H9 (cell line): ENCODE data around the gene GPHN. TPM values are rescaled to one million over a fixed set of nuclear protein-coding genes. Genes with fewer than 3 reads are reported as not detected.
"Not testable (repeated sequence)": the region's sequence is repeated elsewhere in the genome, so short reads cannot be mapped to it uniquely, and the experiment has no call there.

Experiments
- DNase-seq: peaks from one replicate; pipeline ENCODE4 v3.0.0-alpha.2; 2017
- H2AFZ ChIP-seq: one replicate; pipeline ENCODE4 v1.6.1; 2013; ENCODE audit warnings: mild to moderate bottlenecking, low read length, control low read depth, moderate library complexity
- H2AK5ac ChIP-seq: 2 replicates; pipeline ENCODE4 v1.6.1; 2013; ENCODE audit warnings: low read length, control low read depth, mixed read lengths; ENCODE audit not compliant: insufficient read length
- H2BK120ac ChIP-seq: one replicate; pipeline ENCODE4 v1.6.1; 2013; ENCODE audit warnings: low read depth, mild to moderate bottlenecking, low read length, control low read depth, inconsistent platforms; ENCODE audit not compliant: poor library complexity, severe bottlenecking
- H2BK12ac ChIP-seq: 2 replicates; pipeline ENCODE4 v1.6.1; 2013; ENCODE audit warnings: low read length, control low read depth, mixed read lengths, low read depth; ENCODE audit not compliant: insufficient read length
- H2BK15ac ChIP-seq: 2 replicates; pipeline ENCODE4 v1.6.1; 2013; ENCODE audit warnings: low read depth, low read length, control low read depth
- H2BK20ac ChIP-seq: one replicate; pipeline ENCODE4 v1.6.1; 2013; ENCODE audit warnings: low read depth, mild to moderate bottlenecking, low read length, control low read depth, inconsistent platforms; ENCODE audit not compliant: poor library complexity, severe bottlenecking
- H2BK5ac ChIP-seq: 2 replicates; pipeline ENCODE4 v1.6.1; 2013; ENCODE audit warnings: low read length, control low read depth, mixed read lengths; ENCODE audit not compliant: insufficient read length
- H3K14ac ChIP-seq: 2 replicates; pipeline ENCODE4 v1.6.1; 2013; ENCODE audit warnings: low read length, control low read depth; ENCODE audit not compliant: insufficient read depth
- H3K18ac ChIP-seq: 2 replicates; pipeline ENCODE4 v1.6.1; 2013; ENCODE audit warnings: low read depth, mild to moderate bottlenecking, mixed read lengths, low read length, control low read depth; ENCODE audit not compliant: insufficient read length
- H3K23ac ChIP-seq: 2 replicates; pipeline ENCODE4 v1.6.1; 2013; ENCODE audit warnings: low read length, control low read depth, mixed read lengths, low read depth; ENCODE audit not compliant: insufficient read length
- H3K23me2 ChIP-seq: 2 replicates; pipeline ENCODE4 v1.6.1; 2013; ENCODE audit warnings: low read depth, mild to moderate bottlenecking, mixed read lengths, low read length, control low read depth; ENCODE audit not compliant: insufficient read length, poor library complexity, severe bottlenecking
- H3K27ac ChIP-seq: 2 replicates; pipeline ENCODE4 v1.5.1; 2013; ENCODE audit warnings: low read length, control low read depth, mixed read lengths, low read depth; ENCODE audit not compliant: insufficient read length
- H3K27me3 ChIP-seq: 2 replicates; pipeline ENCODE4 v1.6.1; 2013; ENCODE audit warnings: low read length, control low read depth, inconsistent platforms; ENCODE audit not compliant: insufficient read depth
- H3K4ac ChIP-seq: 2 replicates; pipeline ENCODE4 v1.6.1; 2013; ENCODE audit warnings: low read depth, mild to moderate bottlenecking, control low read depth, inconsistent platforms, low read length, moderate library complexity
- H3K4me1 ChIP-seq: 2 replicates; pipeline ENCODE4 v1.6.1; 2013; ENCODE audit warnings: low read length, control low read depth, inconsistent platforms; ENCODE audit not compliant: insufficient read depth
- H3K4me2 ChIP-seq: 2 replicates; pipeline ENCODE4 v1.6.1; 2013; ENCODE audit warnings: low read length, control low read depth, mixed read lengths; ENCODE audit not compliant: insufficient read length, insufficient read depth
- H3K56ac ChIP-seq: 2 replicates; pipeline ENCODE4 v1.6.1; 2013; ENCODE audit warnings: low read depth, mild to moderate bottlenecking, mixed read lengths, low read length, control low read depth; ENCODE audit not compliant: insufficient read length
- H3K79me1 ChIP-seq: 2 replicates; pipeline ENCODE4 v1.6.1; 2013; ENCODE audit warnings: low read depth, mild to moderate bottlenecking, moderate library complexity, low read length, control low read depth, inconsistent platforms; ENCODE audit not compliant: insufficient read depth, poor library complexity, severe bottlenecking
- H3K79me2 ChIP-seq: 2 replicates; pipeline ENCODE4 v1.6.1; 2013; ENCODE audit warnings: low read length, control low read depth, inconsistent platforms; ENCODE audit not compliant: insufficient read depth
- H3K9ac ChIP-seq: 2 replicates; pipeline ENCODE4 v1.6.1; 2013; ENCODE audit warnings: low read length, control low read depth, mixed read lengths; ENCODE audit not compliant: insufficient read length; ENCODE audit errors: extremely low read depth
- H3K9me3 ChIP-seq: one replicate; pipeline ENCODE4 v1.6.1; 2013; ENCODE audit warnings: low read depth, low read length, inconsistent platforms; ENCODE audit not compliant: control insufficient read depth
- H3T11ph ChIP-seq: one replicate; pipeline ENCODE4 v1.6.1; 2013; ENCODE audit warnings: mild to moderate bottlenecking, low read length, control low read depth, inconsistent platforms
- H4K20me1 ChIP-seq: one replicate; pipeline ENCODE4 v1.6.1; 2013; ENCODE audit not compliant: control insufficient read depth, insufficient read length, insufficient read depth
- H4K5ac ChIP-seq: 2 replicates; pipeline ENCODE4 v1.6.1; 2013; ENCODE audit warnings: low read depth, mild to moderate bottlenecking, mixed read lengths, low read length, control low read depth; ENCODE audit not compliant: insufficient read length
- H4K8ac ChIP-seq: replicated peaks from 2 replicates; pipeline ENCODE4 v1.6.1; 2013; ENCODE audit warnings: low read length, control low read depth, mixed read lengths, low read depth; ENCODE audit not compliant: insufficient read length
- H4K91ac ChIP-seq: 2 replicates; pipeline ENCODE4 v1.6.1; 2013; ENCODE audit warnings: low read depth, mild to moderate bottlenecking, moderate library complexity, mixed read lengths, low read length, control low read depth; ENCODE audit not compliant: insufficient read length
- H3K27ac Mint-ChIP-seq, 3 experiments: 2 replicates in 2 of 3; 3 replicates in 1 of 3; pipeline ENCODE4 v1.8.0; 2020 to 2021; ENCODE audit warnings: mixed read lengths in 3 of 3, mild to moderate bottlenecking in 1 of 3, moderate library complexity in 1 of 3
- H3K27me3 Mint-ChIP-seq: 2 replicates; pipeline ENCODE4 v1.8.0; 2021; ENCODE audit warnings: low read depth, mild to moderate bottlenecking, moderate library complexity, mixed read lengths
- H3K36me3 Mint-ChIP-seq, 3 experiments: 2 replicates in 2 of 3; 3 replicates in 1 of 3; pipeline ENCODE4 v1.8.0; 2020 to 2021; ENCODE audit warnings: low read depth in 3 of 3, mixed read lengths in 3 of 3; ENCODE audit not compliant: insufficient read depth in 1 of 3
- H3K4me1 Mint-ChIP-seq, 2 experiments: 2 replicates each; pipeline ENCODE4 v1.8.0; 2020; ENCODE audit warnings: mixed read lengths in 2 of 2
- H3K4me3 Mint-ChIP-seq, 2 experiments: 2 replicates in 1 of 2; 3 replicates in 1 of 2; pipeline ENCODE4 v1.8.0; 2020 to 2021; ENCODE audit warnings: mild to moderate bottlenecking in 2 of 2, mixed read lengths in 2 of 2, moderate library complexity in 1 of 2
- H3K9me3 Mint-ChIP-seq, 2 experiments: 2 replicates in 1 of 2; 3 replicates in 1 of 2; pipeline ENCODE4 v1.8.0; 2020; ENCODE audit warnings: mild to moderate bottlenecking in 2 of 2, mixed read lengths in 2 of 2, moderate library complexity in 1 of 2
- WGBS: extraction: QIAGEN DNeasy Blood & Tissue Kit; methylation state at CpG from one replicate; pipeline ENCODE4 v1.1.7; 2013; ENCODE audit warnings: missing lambda C conversion rate, low lambda C conversion rate, mixed read lengths; ENCODE audit not compliant: insufficient read length; ENCODE audit errors: extremely low coverage; 5-methylcytosine and 5-hydroxymethylcytosine counted together
- total RNA-seq: library from RNA; stranded (reverse); gene quantifications from 2 replicates; pipeline ENCODE4 v1.2.1, GENCODE V29; 2021

GPHN gene
- total RNA-seq, 1 experiment from 2014 or later, result 16.1 TPM

DNA sequence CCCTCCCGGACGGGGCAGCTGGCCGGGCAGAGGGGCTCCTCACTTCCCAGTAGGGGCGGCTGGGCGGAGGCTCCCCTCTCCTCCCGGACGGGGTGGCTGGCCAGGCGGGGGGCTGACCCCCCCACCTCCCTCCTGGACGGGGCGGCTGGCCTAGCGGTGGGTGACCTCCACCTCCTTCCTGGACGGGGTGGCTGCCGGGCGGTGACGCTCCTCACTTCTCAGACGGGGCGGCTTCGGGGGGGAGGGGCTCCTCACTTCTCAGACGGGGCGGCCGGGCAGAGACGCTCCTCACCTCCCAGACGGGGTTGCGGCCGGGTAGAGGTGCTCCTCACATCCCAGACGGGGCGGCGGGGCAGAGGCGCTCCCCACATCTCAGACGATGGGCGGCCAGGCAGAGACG lies 37.8 kb downstream of the GPHN start:
- H3K27ac Mint-ChIP-seq, H3K4me1 ChIP-seq, H3K23ac ChIP-seq, H2AK5ac ChIP-seq, H2AFZ ChIP-seq, H4K20me1 ChIP-seq, H2BK12ac ChIP-seq, H3K18ac ChIP-seq, H3K27ac ChIP-seq, H4K8ac ChIP-seq, H4K91ac ChIP-seq, H3K14ac ChIP-seq, H3K4me1 Mint-ChIP-seq, H3K23me2 ChIP-seq, H3K9me3 ChIP-seq, H3K79me2 ChIP-seq, DNase-seq, H3K79me1 ChIP-seq, H3K4me3 Mint-ChIP-seq, H2BK5ac ChIP-seq, H3K9ac ChIP-seq, H3K56ac ChIP-seq, H4K5ac ChIP-seq, H2BK15ac ChIP-seq, H3T11ph ChIP-seq, H3K27me3 Mint-ChIP-seq, H3K27me3 ChIP-seq, H3K4me2 ChIP-seq, H2BK20ac ChIP-seq, H3K4ac ChIP-seq, H2BK120ac ChIP-seq: not testable (repeated sequence)
- peaks cover 19 to 21% of the 10 kb centered on the region in 2 experiments for H3K9me3 Mint-ChIP-seq
- WGBS, result no CpG with 5 or more reads among the region's 32 CpGs
- peaks cover 9 to 22% (median 18%) of the 10 kb centered on the region in 3 experiments for H3K36me3 Mint-ChIP-seq
